ENCODE measurements around the gene PRKCE.
A peak's percentile ranks its signal among the peaks of the same experiment; 100 is the strongest.

DNA sequence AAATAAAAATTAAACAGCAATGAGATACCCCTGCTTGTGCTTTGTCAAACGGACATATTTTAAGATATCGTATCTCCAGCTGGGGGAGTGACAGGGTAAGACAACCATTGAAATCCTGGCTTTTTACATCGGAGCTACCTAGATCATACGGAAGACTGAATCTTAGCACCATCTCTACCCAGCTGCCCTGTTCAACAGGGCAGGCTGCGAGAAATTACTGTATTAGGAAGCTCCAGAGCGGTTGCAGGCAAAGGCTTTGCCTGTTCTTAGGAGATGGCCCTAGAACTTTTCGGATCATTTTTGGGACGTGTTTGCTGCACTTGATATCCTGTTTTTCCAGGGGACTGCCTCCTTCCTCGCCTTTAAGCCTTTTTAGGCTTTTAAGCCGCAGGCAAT, 2.0 kb upstream of the PRKCE start:
- peak; percentile 7; the same call in 1 of the 2 replicates for TF ChIP-seq GATA2 (IDR thresholded peaks at IDR 0.05; ENCODE audit: low read depth, low read length)
- no peak for TF ChIP-seq GATA3 (IDR thresholded peaks at IDR 0.05; ENCODE audit: low read depth, low read length)
